ENCODE results near the gene COG2.

DNA sequence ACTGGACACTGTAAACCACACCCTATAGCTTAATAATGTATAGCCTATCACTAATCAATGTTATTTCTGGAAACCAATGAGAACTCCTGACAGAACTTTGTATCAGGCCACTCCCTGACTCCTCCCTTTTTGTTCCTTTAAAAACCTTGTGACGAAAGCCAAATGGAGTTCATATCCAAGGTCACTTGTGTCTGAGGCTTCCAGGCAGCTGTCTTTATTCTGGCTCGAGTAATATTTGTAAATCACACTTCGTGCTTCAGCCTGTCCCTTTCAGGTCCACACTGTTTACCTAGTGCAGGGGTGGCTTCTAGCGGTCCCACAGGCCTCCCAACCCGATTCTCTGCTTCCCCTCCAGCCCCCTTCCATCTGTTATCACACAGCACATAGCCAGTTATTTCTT is 88.7 kb downstream of the COG2 start:
- TF ChIP-seq POLR2A (IDR thresholded peaks at IDR 0.05) (no peak), POLR2AphosphoS5 (IDR thresholded peaks at IDR 0.05) (no peak)
- TF ChIP-seq, protein P1, sequence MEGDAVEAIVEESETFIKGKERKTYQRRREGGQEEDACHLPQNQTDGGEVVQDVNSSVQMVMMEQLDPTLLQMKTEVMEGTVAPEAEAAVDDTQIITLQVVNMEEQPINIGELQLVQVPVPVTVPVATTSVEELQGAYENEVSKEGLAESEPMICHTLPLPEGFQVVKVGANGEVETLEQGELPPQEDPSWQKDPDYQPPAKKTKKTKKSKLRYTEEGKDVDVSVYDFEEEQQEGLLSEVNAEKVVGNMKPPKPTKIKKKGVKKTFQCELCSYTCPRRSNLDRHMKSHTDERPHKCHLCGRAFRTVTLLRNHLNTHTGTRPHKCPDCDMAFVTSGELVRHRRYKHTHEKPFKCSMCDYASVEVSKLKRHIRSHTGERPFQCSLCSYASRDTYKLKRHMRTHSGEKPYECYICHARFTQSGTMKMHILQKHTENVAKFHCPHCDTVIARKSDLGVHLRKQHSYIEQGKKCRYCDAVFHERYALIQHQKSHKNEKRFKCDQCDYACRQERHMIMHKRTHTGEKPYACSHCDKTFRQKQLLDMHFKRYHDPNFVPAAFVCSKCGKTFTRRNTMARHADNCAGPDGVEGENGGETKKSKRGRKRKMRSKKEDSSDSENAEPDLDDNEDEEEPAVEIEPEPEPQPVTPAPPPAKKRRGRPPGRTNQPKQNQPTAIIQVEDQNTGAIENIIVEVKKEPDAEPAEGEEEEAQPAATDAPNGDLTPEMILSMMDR (IDR thresholded peaks at IDR 0.05 in 8 of 11, conservative IDR thresholded peaks at IDR 0.05 in 3 of 11): no peak

Data from spleen (tissue), 7 donors.